ENCODE results near the gene ARHGAP24.

Gene ARHGAP24

DNA sequence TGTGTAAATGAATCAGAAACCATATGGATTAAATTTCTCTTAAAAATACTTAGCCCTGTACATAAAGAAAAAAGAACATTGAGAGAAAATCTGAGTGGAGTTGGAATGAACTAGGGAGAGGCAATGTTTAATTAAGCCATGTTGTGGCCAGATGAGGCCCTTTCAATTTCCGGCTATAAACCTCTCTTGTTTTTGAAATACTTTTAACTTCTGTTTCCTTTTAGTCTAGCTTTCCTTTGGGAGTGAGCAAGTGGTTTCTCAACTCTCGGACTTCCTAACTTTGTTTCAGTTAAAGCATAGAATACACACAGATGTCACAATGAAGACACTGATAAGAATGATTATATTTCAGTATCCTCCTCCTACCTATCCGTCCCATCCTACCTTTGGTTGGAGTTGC lies 197.2 kb downstream of the ARHGAP24 start:
- TF ChIP-seq, protein P1, sequence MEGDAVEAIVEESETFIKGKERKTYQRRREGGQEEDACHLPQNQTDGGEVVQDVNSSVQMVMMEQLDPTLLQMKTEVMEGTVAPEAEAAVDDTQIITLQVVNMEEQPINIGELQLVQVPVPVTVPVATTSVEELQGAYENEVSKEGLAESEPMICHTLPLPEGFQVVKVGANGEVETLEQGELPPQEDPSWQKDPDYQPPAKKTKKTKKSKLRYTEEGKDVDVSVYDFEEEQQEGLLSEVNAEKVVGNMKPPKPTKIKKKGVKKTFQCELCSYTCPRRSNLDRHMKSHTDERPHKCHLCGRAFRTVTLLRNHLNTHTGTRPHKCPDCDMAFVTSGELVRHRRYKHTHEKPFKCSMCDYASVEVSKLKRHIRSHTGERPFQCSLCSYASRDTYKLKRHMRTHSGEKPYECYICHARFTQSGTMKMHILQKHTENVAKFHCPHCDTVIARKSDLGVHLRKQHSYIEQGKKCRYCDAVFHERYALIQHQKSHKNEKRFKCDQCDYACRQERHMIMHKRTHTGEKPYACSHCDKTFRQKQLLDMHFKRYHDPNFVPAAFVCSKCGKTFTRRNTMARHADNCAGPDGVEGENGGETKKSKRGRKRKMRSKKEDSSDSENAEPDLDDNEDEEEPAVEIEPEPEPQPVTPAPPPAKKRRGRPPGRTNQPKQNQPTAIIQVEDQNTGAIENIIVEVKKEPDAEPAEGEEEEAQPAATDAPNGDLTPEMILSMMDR (IDR thresholded peaks at IDR 0.05): no peak
- no peak for TF ChIP-seq ZFX (IDR thresholded peaks at IDR 0.05; ENCODE audit: borderline replicate concordance)
- H3K27ac ChIP-seq: no peak overlapping the region

DNA sequence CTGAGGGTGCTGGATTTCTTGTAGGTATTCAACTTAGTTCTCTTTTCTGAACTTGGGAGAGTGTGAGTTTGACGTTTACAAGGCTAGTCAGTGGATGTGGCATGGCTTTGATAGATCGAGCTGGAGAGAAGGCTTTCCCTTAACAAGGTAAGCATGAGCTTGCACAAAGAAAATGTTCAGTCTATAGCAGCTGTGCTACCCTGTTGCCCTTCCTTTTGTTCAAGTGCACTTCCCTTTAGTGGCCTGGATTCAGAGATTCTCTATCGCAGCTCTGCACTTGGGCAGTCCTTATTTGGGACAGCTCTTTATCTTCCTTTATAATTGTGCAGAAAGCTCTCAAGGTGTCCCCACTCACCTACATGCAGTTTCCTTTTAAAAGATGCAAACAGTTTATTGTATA lies 198.0 kb downstream of the ARHGAP24 start:
- no peak overlapping the region for H3K27ac ChIP-seq
- TF ChIP-seq, protein P1 (IDR thresholded peaks at IDR 0.05): no peak
- no peak for TF ChIP-seq ZFX (IDR thresholded peaks at IDR 0.05; ENCODE audit: borderline replicate concordance)

- no peak overlapping the region for H3K27ac ChIP-seq
- no peak for TF ChIP-seq ZFX (IDR thresholded peaks at IDR 0.05; ENCODE audit: borderline replicate concordance)
- TF ChIP-seq, protein P1 (IDR thresholded peaks at IDR 0.05): no peak
These were observed 198.6 kb downstream of the ARHGAP24 start for GRCh38 chr4:85673540-85673939.

GRCh38 chr4:85675076-85676049 lies 200.4 kb downstream of the ARHGAP24 start:
- no peak for TF ChIP-seq ZFX (IDR thresholded peaks at IDR 0.05; ENCODE audit: borderline replicate concordance)
- TF ChIP-seq, protein P1 (IDR thresholded peaks at IDR 0.05): no peak
- no peak overlapping the region for H3K27ac ChIP-seq

DNA sequence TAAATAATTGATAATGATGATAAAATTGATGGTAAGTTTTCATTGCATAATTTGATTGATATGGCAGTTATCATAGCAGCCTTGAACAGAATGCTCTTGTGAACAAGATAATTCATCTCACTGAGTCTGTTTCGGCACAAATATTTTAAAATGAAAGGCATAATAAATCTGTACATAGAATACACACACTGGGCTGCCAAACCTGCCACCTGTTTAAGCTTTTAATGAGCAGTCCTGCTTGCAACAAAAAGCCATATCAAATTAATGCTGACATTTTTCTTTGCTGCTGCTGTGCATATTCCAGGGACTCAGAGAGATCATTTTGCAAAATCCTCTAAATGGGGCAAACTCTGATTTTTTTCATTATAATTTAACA lies 201.1 kb downstream of the ARHGAP24 start:
- H3K27ac ChIP-seq: no peak overlapping the region
- TF ChIP-seq ZFX (IDR thresholded peaks at IDR 0.05; ENCODE audit: borderline replicate concordance): no peak
- TF ChIP-seq, protein P1 (IDR thresholded peaks at IDR 0.05): no peak

- TF ChIP-seq ZFX (IDR thresholded peaks at IDR 0.05; ENCODE audit: borderline replicate concordance): no peak
- TF ChIP-seq, protein P1 (IDR thresholded peaks at IDR 0.05): no peak
- H3K27ac ChIP-seq: no peak overlapping the region
These were observed 202.1 kb downstream of the ARHGAP24 start for GRCh38 chr4:85676850-85677590.

Data from 22Rv1 (cell line).